ENCODE measurements around the gene SIRT6.

DNA sequence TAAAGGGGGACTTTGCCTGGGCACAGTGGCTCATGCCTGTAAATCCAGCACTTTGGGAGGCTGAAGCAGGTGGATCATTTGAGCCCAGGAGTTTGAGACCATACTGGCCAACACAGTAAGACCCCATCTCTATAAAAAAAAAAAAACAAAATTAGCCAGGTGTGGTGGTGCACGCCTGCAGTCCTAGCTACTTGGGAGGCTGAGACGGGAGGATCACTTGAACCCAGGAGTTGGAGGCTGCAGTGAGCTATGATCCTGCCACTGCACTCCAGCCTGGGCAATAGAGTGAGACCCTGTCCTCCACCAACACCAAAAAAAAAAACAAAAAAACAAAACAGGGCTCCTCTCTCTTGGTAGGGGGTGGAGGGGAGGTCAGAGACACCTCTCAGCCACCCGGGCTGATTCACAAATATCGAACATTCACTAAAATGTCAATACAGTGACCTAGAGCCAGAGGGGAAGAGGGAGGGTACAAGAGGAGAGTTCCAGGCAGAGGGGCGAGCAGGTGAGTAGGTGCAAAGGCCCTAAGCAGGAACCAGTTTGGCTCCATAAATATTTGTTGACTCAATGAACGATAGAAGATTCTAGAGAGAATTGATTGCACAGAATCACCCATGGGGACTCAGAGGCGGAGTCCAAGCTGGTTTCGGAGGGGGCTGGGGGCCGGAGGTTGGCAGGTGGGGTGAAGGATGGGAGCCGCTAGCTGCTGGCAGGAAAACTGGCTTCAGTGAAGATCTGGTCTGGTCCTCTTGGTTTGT lies 29.9 kb downstream of the SIRT6 start:
- no peak for TF ChIP-seq POLR2A (IDR thresholded peaks at IDR 0.05)
- TF ChIP-seq, protein P1, sequence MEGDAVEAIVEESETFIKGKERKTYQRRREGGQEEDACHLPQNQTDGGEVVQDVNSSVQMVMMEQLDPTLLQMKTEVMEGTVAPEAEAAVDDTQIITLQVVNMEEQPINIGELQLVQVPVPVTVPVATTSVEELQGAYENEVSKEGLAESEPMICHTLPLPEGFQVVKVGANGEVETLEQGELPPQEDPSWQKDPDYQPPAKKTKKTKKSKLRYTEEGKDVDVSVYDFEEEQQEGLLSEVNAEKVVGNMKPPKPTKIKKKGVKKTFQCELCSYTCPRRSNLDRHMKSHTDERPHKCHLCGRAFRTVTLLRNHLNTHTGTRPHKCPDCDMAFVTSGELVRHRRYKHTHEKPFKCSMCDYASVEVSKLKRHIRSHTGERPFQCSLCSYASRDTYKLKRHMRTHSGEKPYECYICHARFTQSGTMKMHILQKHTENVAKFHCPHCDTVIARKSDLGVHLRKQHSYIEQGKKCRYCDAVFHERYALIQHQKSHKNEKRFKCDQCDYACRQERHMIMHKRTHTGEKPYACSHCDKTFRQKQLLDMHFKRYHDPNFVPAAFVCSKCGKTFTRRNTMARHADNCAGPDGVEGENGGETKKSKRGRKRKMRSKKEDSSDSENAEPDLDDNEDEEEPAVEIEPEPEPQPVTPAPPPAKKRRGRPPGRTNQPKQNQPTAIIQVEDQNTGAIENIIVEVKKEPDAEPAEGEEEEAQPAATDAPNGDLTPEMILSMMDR (IDR thresholded peaks at IDR 0.05): no peak

All from prostate gland (tissue), 2 donors.